Coronary artery (tissue), 2 donors: ENCODE measurements around the gene SLU7.
A peak's percentile ranks its signal among the peaks of the same experiment; 100 is the strongest.

Experiments
- DNase-seq: peaks from one replicate; pipeline ENCODE4 v3.0.0-alpha.2; 2017; ENCODE audit warnings: low spot score
- H3K27ac ChIP-seq, 2 donors: fragments of 200-600 bp; sonication (generic); one replicate each; pipeline ENCODE4 v1.5.1; 2016 to 2019
- H3K4me3 ChIP-seq: fragments of 200-600 bp; sonication (generic); 2 replicates; pipeline ENCODE4 v1.5.1; 2016; ENCODE audit warnings: mild to moderate bottlenecking, moderate library complexity
- CTCF ChIP-seq: fragments of 200-600 bp; sonication (generic); IDR thresholded peaks from one replicate; pipeline ENCODE4 v1.5.1; 2019; ENCODE audit warnings: antibody characterized with exemption

The SLU7 gene

GRCh38 chr5:160360310-160360709 is 58.6 kb downstream of the SLU7 start:
- peak overlapping the region; percentile 55 to 81 for H3K27ac ChIP-seq
- DNase-seq: no peak
- no peak for TF ChIP-seq CTCF
- H3K4me3 ChIP-seq: no peak overlapping the region

GRCh38 chr5:160359816-160360215 is 59.1 kb downstream of the SLU7 start:
- peak overlapping the region; percentile 55 to 81 for H3K27ac ChIP-seq
- TF ChIP-seq CTCF: no peak
- DNase-seq: no peak
- no peak overlapping the region for H3K4me3 ChIP-seq

- H3K27ac ChIP-seq: peak overlapping the region in 1 of 2 donors; percentile 90
- H3K4me3 ChIP-seq: no peak overlapping the region
- no peak for TF ChIP-seq CTCF
- no peak for DNase-seq
Measured at GRCh38 chr5:160359242-160359641, 59.6 kb downstream of the SLU7 start.

GRCh38 chr5:160357861-160358411 is 60.9 kb downstream of the SLU7 start:
- TF ChIP-seq CTCF: no peak
- peak overlapping the region; percentile 84 to 90 for H3K27ac ChIP-seq
- peak; percentile 82 for DNase-seq
- H3K4me3 ChIP-seq: peak overlapping the region; percentile 51

- no peak for TF ChIP-seq CTCF
- H3K27ac ChIP-seq: peak overlapping the region; percentile 84 to 90
- H3K4me3 ChIP-seq: no peak overlapping the region
- DNase-seq: no peak
Measured at GRCh38 chr5:160357394-160357793, 61.5 kb downstream of the SLU7 start.

GRCh38 chr5:160356550-160357347 is 62.1 kb downstream of the SLU7 start:
- no peak for DNase-seq
- H3K27ac ChIP-seq: peak overlapping the region; percentile 84 to 90
- no peak for TF ChIP-seq CTCF
- H3K4me3 ChIP-seq: no peak overlapping the region

GRCh38 chr5:160354666-160355065 is 64.2 kb downstream of the SLU7 start:
- TF ChIP-seq CTCF: no peak

More at GRCh38 chr5:160354666-160355065, 64.2 kb downstream of the SLU7 start:
- no peak overlapping the region for H3K4me3 ChIP-seq
- no peak for DNase-seq
- H3K27ac ChIP-seq: no peak overlapping the region
